Endothelial cell of umbilical vein (primary cell): ENCODE measurements around the gene SLC5A1. TPM values are rescaled to one million over a fixed set of nuclear protein-coding genes. Genes with fewer than 3 reads are reported as not detected.

ENCODE experiments used
- BruUV-seq: library from RNA; stranded (reverse); fragments of 400-500 nt; replicated peaks from 2 replicates; lab custom pipeline; 2021; lab: Mats Ljungman, UMichigan
- CTCF ChIA-PET: fragments of 300-600, 350-600 bp; sonication (Branson Sonifier 250); formaldehyde crosslinking; loops from one replicate; lab custom pipeline; 2021; ENCODE audit warnings: antibody characterized with exemption, inconsistent platforms; lab: Charles Lee
- POLR2A ChIA-PET: fragments of 300-600, 350-600 bp; sonication (Branson Sonifier 250); formaldehyde crosslinking; loops from one replicate; lab custom pipeline; 2021; ENCODE audit warnings: antibody characterized with exemption, inconsistent platforms; lab: Charles Lee
- DNase-seq: peaks from one replicate; pipeline ENCODE4 v3.0.0-alpha.2; 2011; ENCODE audit warnings: low read depth, low spot score
- FAIRE-seq: peaks from 2 replicates; lab custom pipeline; 2011; peaks lifted over from hg19 to GRCh38; lab: Jason Lieb, UNC
- H2AFZ ChIP-seq: 2 replicates; pipeline ENCODE4 v1.6.0; 2012; ENCODE audit warnings: low read depth, low read length, control low read depth, inconsistent platforms
- H3K27ac ChIP-seq: 2 replicates; pipeline ENCODE4 v1.5.1; 2011; ENCODE audit warnings: low read depth, mild to moderate bottlenecking, control low read depth, low read length, moderate library complexity; ENCODE audit not compliant: insufficient read depth
- H3K27me3 ChIP-seq, 2 experiments: 2 replicates each; pipeline versions ENCODE4 v1.6.0 to v1.6.1; 2011; ENCODE audit warnings: low read length in 2 of 2, mixed read lengths in 1 of 2; ENCODE audit not compliant: control insufficient read depth in 2 of 2, insufficient read depth in 2 of 2
- H3K36me3 ChIP-seq, 2 experiments: 2 replicates in 1 of 2; 3 replicates in 1 of 2; pipeline ENCODE4 v1.5.1; 2011; ENCODE audit warnings: low read length in 2 of 2, mild to moderate bottlenecking in 1 of 2, moderate library complexity in 1 of 2; ENCODE audit not compliant: control insufficient read depth in 2 of 2, insufficient read depth in 2 of 2; ENCODE audit errors: extremely low read depth in 1 of 2
- H3K4me1 ChIP-seq: 3 replicates; pipeline ENCODE4 v1.5.1; 2011; ENCODE audit warnings: mild to moderate bottlenecking, low read length; ENCODE audit not compliant: control insufficient read depth, insufficient read depth; ENCODE audit errors: extremely low read depth
- H3K4me2 ChIP-seq: 2 replicates; pipeline ENCODE4 v1.6.1; 2011; ENCODE audit warnings: low read length, control low read depth, mixed read lengths; ENCODE audit not compliant: insufficient read depth
- H3K4me3 ChIP-seq, 3 experiments: fragments of 200-600 bp in 1 of 3; sonication (generic), shearing (Covaris generic) in 1 of 3; replicated peaks in 1 of 3; 2 replicates each; pipeline ENCODE4 v1.5.1; 2011 to 2016; ENCODE audit warnings: control low read depth in 3 of 3, low read length in 3 of 3, mild to moderate bottlenecking in 2 of 3, inconsistent platforms in 1 of 3, low read depth in 1 of 3, moderate library complexity in 1 of 3; ENCODE audit not compliant: insufficient read depth in 1 of 3
- H3K79me2 ChIP-seq: 2 replicates; pipeline ENCODE4 v1.6.0; 2012; ENCODE audit warnings: low read length, inconsistent platforms; ENCODE audit not compliant: control insufficient read depth, insufficient read depth
- H3K9ac ChIP-seq: replicated peaks from 2 replicates; pipeline ENCODE3; 2011; ENCODE audit warnings: low read length, control low read depth; ENCODE audit not compliant: insufficient read depth; ENCODE audit errors: extremely low read depth
- H3K9me1 ChIP-seq: replicated peaks from 3 replicates; pipeline ENCODE4 v1.6.0; 2011; ENCODE audit warnings: mild to moderate bottlenecking, low read length; ENCODE audit not compliant: control insufficient read depth, insufficient read depth; ENCODE audit errors: extremely low read depth
- H3K9me3 ChIP-seq: replicated peaks from 2 replicates; pipeline ENCODE4 v1.5.1; 2012; ENCODE audit warnings: low read length, inconsistent platforms; ENCODE audit not compliant: control insufficient read depth, insufficient read depth
- H4K20me1 ChIP-seq: replicated peaks from 2 replicates; pipeline ENCODE3; 2011; ENCODE audit warnings: mild to moderate bottlenecking, low read length; ENCODE audit not compliant: control insufficient read depth, insufficient read depth; ENCODE audit errors: extremely low read depth
- EZH2 ChIP-seq: IDR thresholded peaks from 2 replicates; pipeline ENCODE4 v1.6.1; 2012; ENCODE audit warnings: borderline replicate concordance, low read depth, mild to moderate bottlenecking, moderate library complexity, low read length, inconsistent platforms; ENCODE audit not compliant: severe bottlenecking
- FOS ChIP-seq: IDR thresholded peaks from 2 replicates; pipeline ENCODE4 v1.6.1; 2011; ENCODE audit warnings: mild to moderate bottlenecking, low read length, moderate library complexity, borderline replicate concordance; ENCODE audit not compliant: insufficient read depth
- GATA2 ChIP-seq: IDR thresholded peaks from 2 replicates; pipeline ENCODE4 v1.7.0; 2011; ENCODE audit warnings: low read depth, mild to moderate bottlenecking, moderate library complexity, mixed read lengths, low read length; ENCODE audit not compliant: insufficient read length, insufficient read depth
- JUN ChIP-seq: IDR thresholded peaks from 2 replicates; pipeline ENCODE4 v1.6.1; 2011; ENCODE audit warnings: borderline replicate concordance, low read depth; ENCODE audit not compliant: insufficient read length, insufficient read depth
- MYC ChIP-seq: IDR thresholded peaks from one replicate; pipeline ENCODE4 v1.6.1; 2011; ENCODE audit warnings: mild to moderate bottlenecking, low read depth, low read length
- POLR2A ChIP-seq: IDR thresholded peaks from 2 replicates; pipeline ENCODE4 v1.6.1; 2012; ENCODE audit warnings: low read depth, mild to moderate bottlenecking, control low read depth, low read length
- POLR2AphosphoS5 ChIP-seq: IDR thresholded peaks from 2 replicates; pipeline ENCODE4 v1.6.1; 2012; ENCODE audit warnings: low read depth, mild to moderate bottlenecking, control low read depth, low read length, moderate library complexity; ENCODE audit not compliant: insufficient read depth
- dilution Hi-C: fragments of 300-500 bp; cut with MboI; formaldehyde crosslinking; loops from one replicate; pipeline ENCODE4 v1.15.0; 2019; ENCODE audit warnings: low sequenced_read_pairs; ENCODE audit not compliant: extremely low pct_ligation_motif_present
- intact Hi-C: fragments of 100-400 bp; cut with micrococcal nuclease; formaldehyde crosslinking; loops from one replicate; pipeline ENCODE4 v1.10.0; 2022
- polyA plus RNA-seq, 4 experiments: library from polyadenylated mRNA; depleted of rRNA in 3 of 4; stranded (reverse) in 3 of 4; unstranded in 1 of 4; fragments of >200 nt; gene quantifications; 2 replicates each; pipeline versions ENCODE4 v1.2.1 to v1.2.3, GENCODE V29; 2011 to 2012; ENCODE audit warnings: missing spikeins in 1 of 4
- total RNA-seq: library from RNA; stranded (reverse); gene quantifications from 2 replicates; pipeline ENCODE4 v1.2.3, GENCODE V29; 2021
- TF ChIP-seq, protein P1 (sequence below): IDR thresholded peaks from 2 replicates; pipeline ENCODE4 v1.6.1; 2011; ENCODE audit not compliant: insufficient read depth, insufficient read length
- TF ChIP-seq, protein P2 (sequence below), 2 donors: IDR thresholded peaks; 1 replicate in 1 of 2; 2 replicates in 1 of 2; pipeline ENCODE4 v1.5.1; 2011; ENCODE audit warnings: low read length in 2 of 2, mild to moderate bottlenecking in 2 of 2, moderate library complexity in 2 of 2, control low read depth in 1 of 2, inconsistent platforms in 1 of 2, low read depth in 1 of 2; ENCODE audit not compliant: insufficient read depth in 1 of 2; ENCODE audit errors: extremely low read depth in 1 of 2

The SLC5A1 gene
- total and polyA plus RNA-seq, 2 donors (not counting 3 experiments of a cell fraction or from before 2014, with no cell fraction given) = not detected

DNA sequence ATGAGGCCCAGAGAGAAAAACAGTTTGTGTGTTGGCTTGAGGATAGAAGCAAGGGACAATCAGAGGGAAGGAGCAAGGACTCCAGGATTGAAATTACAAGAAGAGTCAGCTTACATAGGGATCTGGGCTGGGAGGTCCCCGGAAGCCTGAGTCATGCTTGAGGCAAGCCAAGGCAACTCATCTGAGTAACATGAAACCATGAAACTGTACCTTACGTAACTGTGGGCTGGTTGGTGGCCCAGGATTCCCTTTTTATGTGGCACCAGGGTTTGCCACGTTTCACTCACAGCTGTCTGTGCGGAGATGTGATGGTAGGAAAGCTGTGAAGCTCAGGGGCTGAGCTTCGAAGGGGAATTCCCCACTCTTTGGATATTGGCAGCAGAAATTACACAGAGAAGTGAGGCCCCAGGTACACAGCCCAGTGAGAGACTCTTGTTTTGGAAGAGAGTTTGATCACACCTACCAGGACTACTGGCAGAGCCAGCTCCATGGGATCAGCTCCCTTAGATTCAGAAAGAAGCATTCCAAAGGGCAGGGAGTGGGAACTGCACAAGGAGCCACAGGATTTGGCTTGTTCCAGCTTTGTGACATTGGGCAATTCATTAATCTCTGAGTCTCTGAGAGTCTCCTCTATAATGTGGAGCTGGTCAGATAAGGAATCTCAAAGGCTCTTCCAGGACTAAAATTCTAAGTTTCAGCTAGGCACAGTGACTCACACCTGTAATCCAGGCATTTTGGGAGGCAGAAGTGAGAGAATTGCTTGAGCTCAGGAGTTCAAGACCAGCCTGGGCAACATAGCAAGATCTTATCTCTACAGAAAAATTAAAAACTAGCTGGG, 7.8 kb downstream of the SLC5A1 start:
- Histone ChIP-seq H2AFZ (no peak overlapping the region), H3K36me3 (no peaks in the 10 kb centered on the region), H3K27ac (no peak overlapping the region), H3K27me3 (peaks cover 5 to 10% of the 10 kb centered on the region in 2 experiments), H3K4me3 (no peak overlapping the region), H3K4me2 (no peak overlapping the region), H4K20me1 (no peaks in the 10 kb centered on the region), H3K9ac (no peak overlapping the region), H3K9me1 (no peaks in the 10 kb centered on the region), H3K9me3 (no peaks in the 10 kb centered on the region), H3K79me2 (no peaks in the 10 kb centered on the region), H3K4me1 (no peaks in the 10 kb centered on the region)
- DNase-seq (no peak), FAIRE-seq (no peak)
- TF ChIP-seq JUN (no peak), GATA2 (no peak), FOS (no peak), MYC (no peak), EZH2 (no peak), POLR2AphosphoS5 (no peak), POLR2A (no peak)
- TF ChIP-seq, protein P1, sequence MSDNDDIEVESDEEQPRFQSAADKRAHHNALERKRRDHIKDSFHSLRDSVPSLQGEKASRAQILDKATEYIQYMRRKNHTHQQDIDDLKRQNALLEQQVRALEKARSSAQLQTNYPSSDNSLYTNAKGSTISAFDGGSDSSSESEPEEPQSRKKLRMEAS = no peak
- TF ChIP-seq, protein P2, sequence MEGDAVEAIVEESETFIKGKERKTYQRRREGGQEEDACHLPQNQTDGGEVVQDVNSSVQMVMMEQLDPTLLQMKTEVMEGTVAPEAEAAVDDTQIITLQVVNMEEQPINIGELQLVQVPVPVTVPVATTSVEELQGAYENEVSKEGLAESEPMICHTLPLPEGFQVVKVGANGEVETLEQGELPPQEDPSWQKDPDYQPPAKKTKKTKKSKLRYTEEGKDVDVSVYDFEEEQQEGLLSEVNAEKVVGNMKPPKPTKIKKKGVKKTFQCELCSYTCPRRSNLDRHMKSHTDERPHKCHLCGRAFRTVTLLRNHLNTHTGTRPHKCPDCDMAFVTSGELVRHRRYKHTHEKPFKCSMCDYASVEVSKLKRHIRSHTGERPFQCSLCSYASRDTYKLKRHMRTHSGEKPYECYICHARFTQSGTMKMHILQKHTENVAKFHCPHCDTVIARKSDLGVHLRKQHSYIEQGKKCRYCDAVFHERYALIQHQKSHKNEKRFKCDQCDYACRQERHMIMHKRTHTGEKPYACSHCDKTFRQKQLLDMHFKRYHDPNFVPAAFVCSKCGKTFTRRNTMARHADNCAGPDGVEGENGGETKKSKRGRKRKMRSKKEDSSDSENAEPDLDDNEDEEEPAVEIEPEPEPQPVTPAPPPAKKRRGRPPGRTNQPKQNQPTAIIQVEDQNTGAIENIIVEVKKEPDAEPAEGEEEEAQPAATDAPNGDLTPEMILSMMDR (IDR thresholded peaks at IDR 0.05; ENCODE audit: extremely low read depth in 1 of 2, insufficient read depth in 1 of 2, low read depth in 1 of 2, low read length in 2 of 2) = no peak
- dilution Hi-C loops (no loop called here), intact Hi-C loops (no loop called here)
- CTCF ChIA-PET = interaction anchor here (1.2 kb wide), 1 partner anchor 28 kb away, joined by 3 read pairs; no protein-coding TSS in a partner anchor
- no TSS peak for BruUV-seq
- POLR2A ChIA-PET = no interaction called here
